Measurements from ENCODE around the gene HBG1. TPM values are rescaled to one million over a fixed set of nuclear protein-coding genes. Genes with fewer than 3 reads are reported as not detected.
"Not testable (repeated sequence)": the region's sequence is repeated elsewhere in the genome, so short reads cannot be mapped to it uniquely, and the experiment has no call there.

HBG1 gene
- total RNA-seq, 1 experiment from 2014 or later, result not detected

GRCh38 chr11:5257296-5257695, 7.6 kb upstream of the HBG1 start:
- H3K36me3 ChIP-seq (ENCODE audit: low read depth, low read length), result no peaks in the 10 kb centered on the region
- no peaks in the 10 kb centered on the region for H3K9me2 ChIP-seq (replicated peaks; ENCODE audit: low read length)
- H3K79me2 ChIP-seq (ENCODE audit: low read length), result no peaks in the 10 kb centered on the region
- CTCF ChIA-PET, result no interaction called here
- H3K27me3 ChIP-seq (ENCODE audit: low read length), result no peaks in the 10 kb centered on the region
- no peak overlapping the region for H3K9ac ChIP-seq (ENCODE audit: low read length)
- no peak overlapping the region for H3K4me2 ChIP-seq (ENCODE audit: low read length)
- ATAC-seq, result no peak
- H4K20me1 ChIP-seq (ENCODE audit: low read length), result no peaks in the 10 kb centered on the region
- TF ChIP-seq EZH2 (IDR thresholded peaks at IDR 0.05; ENCODE audit: low read length, unreplicated experiment) (no peak), EZH2phosphoT487 (IDR thresholded peaks at IDR 0.05; ENCODE audit: borderline replicate concordance, low read length) (no peak), CTCF (conservative IDR thresholded peaks at IDR 0.05; ENCODE audit: low read depth, low read length) (no peak)
- H3F3A ChIP-seq (ENCODE audit: low read length, unreplicated experiment), result no peaks in the 10 kb centered on the region
- no peak overlapping the region for H2AFZ ChIP-seq (ENCODE audit: low read length)
- intact Hi-C loops (cut with micrococcal nuclease), result no loop called here
- H3K27ac ChIP-seq (ENCODE audit: low read length), result no peak overlapping the region
- no peaks in the 10 kb centered on the region for H3K9me3 ChIP-seq (ENCODE audit: low read length)
- POLR2A ChIA-PET (ENCODE audit: unreplicated experiment), result no interaction called here
- H3K4me1 ChIP-seq (ENCODE audit: insufficient read depth, low read length), result no peaks in the 10 kb centered on the region
- no peak overlapping the region for H3K4me3 ChIP-seq (ENCODE audit: low read length)
- DNase-seq, result no peak
- no TSS peak for BruUV-seq (replicated peaks)

- CTCF ChIA-PET; H3K36me3 ChIP-seq (ENCODE audit: low read depth, low read length); H3K9me3 ChIP-seq (ENCODE audit: low read length); H3K79me2 ChIP-seq (ENCODE audit: low read length); H2AFZ ChIP-seq (ENCODE audit: low read length); DNase-seq; POLR2A ChIA-PET (ENCODE audit: unreplicated experiment); H3K4me3 ChIP-seq (ENCODE audit: low read length); intact Hi-C loops (cut with micrococcal nuclease); H3K27ac ChIP-seq (ENCODE audit: low read length); H3F3A ChIP-seq (ENCODE audit: low read length, unreplicated experiment); BruUV-seq (replicated peaks); H3K4me2 ChIP-seq (ENCODE audit: low read length); H3K27me3 ChIP-seq (ENCODE audit: low read length); H4K20me1 ChIP-seq (ENCODE audit: low read length); H3K9me2 ChIP-seq (replicated peaks; ENCODE audit: low read length); H3K9ac ChIP-seq (ENCODE audit: low read length); H3K4me1 ChIP-seq (ENCODE audit: insufficient read depth, low read length); ATAC-seq: not testable (repeated sequence)
These were observed 5.2 kb upstream of the HBG1 start, which contains the start of gene HBG2 for GRCh38 chr11:5254646-5255413. Gene HBG2 (minus strand): TSS chr11:5254781. CDS start chr11:5254728, 53 bp downstream.

- H3K9ac ChIP-seq (ENCODE audit: low read length); POLR2A ChIA-PET (ENCODE audit: unreplicated experiment); ATAC-seq; H3K27me3 ChIP-seq (ENCODE audit: low read length); intact Hi-C loops (cut with micrococcal nuclease); H3K27ac ChIP-seq (ENCODE audit: low read length); H3K9me2 ChIP-seq (replicated peaks; ENCODE audit: low read length); H4K20me1 ChIP-seq (ENCODE audit: low read length); H3K9me3 ChIP-seq (ENCODE audit: low read length); H3K36me3 ChIP-seq (ENCODE audit: low read depth, low read length); H3K4me3 ChIP-seq (ENCODE audit: low read length); H3K4me1 ChIP-seq (ENCODE audit: insufficient read depth, low read length); BruUV-seq (replicated peaks); H3K4me2 ChIP-seq (ENCODE audit: low read length); CTCF ChIA-PET; H3F3A ChIP-seq (ENCODE audit: low read length, unreplicated experiment); H3K79me2 ChIP-seq (ENCODE audit: low read length); H2AFZ ChIP-seq (ENCODE audit: low read length); DNase-seq: not testable (repeated sequence)
These were observed 4.4 kb upstream of the HBG1 start for GRCh38 chr11:5254023-5254422.

GRCh38 chr11:5253440-5253839, 3.8 kb upstream of the HBG1 start:
- H3F3A ChIP-seq (ENCODE audit: low read length, unreplicated experiment); H3K27ac ChIP-seq (ENCODE audit: low read length); H3K4me2 ChIP-seq (ENCODE audit: low read length); H3K9me3 ChIP-seq (ENCODE audit: low read length); H3K9me2 ChIP-seq (replicated peaks; ENCODE audit: low read length); H2AFZ ChIP-seq (ENCODE audit: low read length); CTCF ChIA-PET; H3K4me1 ChIP-seq (ENCODE audit: insufficient read depth, low read length); ATAC-seq; H4K20me1 ChIP-seq (ENCODE audit: low read length); H3K36me3 ChIP-seq (ENCODE audit: low read depth, low read length); POLR2A ChIA-PET (ENCODE audit: unreplicated experiment); H3K4me3 ChIP-seq (ENCODE audit: low read length); DNase-seq; intact Hi-C loops (cut with micrococcal nuclease); H3K79me2 ChIP-seq (ENCODE audit: low read length); H3K27me3 ChIP-seq (ENCODE audit: low read length); H3K9ac ChIP-seq (ENCODE audit: low read length); BruUV-seq (replicated peaks): not testable (repeated sequence)
